Neuron (in vitro differentiated cells): ENCODE data around the gene PARK7.

Source experiments
- H2AFZ ChIP-seq: one replicate; pipeline ENCODE4 v1.6.1; 2013; ENCODE audit warnings: low read depth, mild to moderate bottlenecking, inconsistent platforms, low read length, moderate library complexity
- H3K27me3 ChIP-seq: one replicate; pipeline ENCODE4 v1.6.1; 2013; ENCODE audit warnings: low read length; ENCODE audit not compliant: insufficient read depth
- H3K36me3 ChIP-seq: one replicate; pipeline ENCODE4 v1.6.1; 2013; ENCODE audit warnings: low read length; ENCODE audit not compliant: insufficient read depth
- H3K4me1 ChIP-seq: one replicate; pipeline ENCODE4 v1.6.1; 2013; ENCODE audit warnings: low read length; ENCODE audit not compliant: insufficient read depth
- H3K4me3 ChIP-seq: 2 replicates; pipeline ENCODE4 v1.5.1; 2013; ENCODE audit warnings: mild to moderate bottlenecking, low read length, moderate library complexity
- H3K9me3 ChIP-seq: one replicate; pipeline ENCODE4 v1.6.1; 2013; ENCODE audit warnings: low read length

Gene PARK7

GRCh38 chr1:7975212-7975865 is 13.8 kb downstream of the PARK7 start:
- Histone ChIP-seq H3K4me3 (no peak overlapping the region), H3K36me3 (peaks cover 56% of the 10 kb centered on the region), H3K4me1 (no peaks in the 10 kb centered on the region), H3K9me3 (no peaks in the 10 kb centered on the region), H2AFZ (no peak overlapping the region), H3K27me3 (no peaks in the 10 kb centered on the region)

DNA sequence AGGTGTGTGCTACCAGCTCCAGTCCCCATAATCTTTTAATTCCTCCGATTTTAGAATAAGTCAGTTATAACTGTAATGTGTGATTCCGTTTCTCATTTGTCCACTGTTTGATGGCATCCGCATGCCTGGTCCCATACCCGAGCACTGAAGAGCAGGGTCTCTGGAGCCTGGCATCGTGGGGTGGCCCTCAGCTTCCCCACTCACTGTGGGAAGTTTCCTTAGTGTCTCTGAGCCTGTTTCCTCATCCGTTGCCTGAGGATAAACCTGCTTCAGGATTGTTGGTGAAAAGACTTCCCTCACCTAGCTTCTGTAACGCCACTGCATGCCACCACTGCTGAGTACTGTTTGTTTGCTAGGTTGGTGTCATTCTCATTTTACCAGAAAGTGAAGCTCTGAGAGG is 19.5 kb downstream of the PARK7 start:
- peaks cover 4% of the 10 kb centered on the region for H3K4me1 ChIP-seq
- H3K36me3 ChIP-seq, result peaks cover 65% of the 10 kb centered on the region
- H3K4me3 ChIP-seq, result no peak overlapping the region
- no peaks in the 10 kb centered on the region for H3K27me3 ChIP-seq
- no peak overlapping the region for H2AFZ ChIP-seq
- H3K9me3 ChIP-seq, result no peaks in the 10 kb centered on the region

GRCh38 chr1:7983086-7983778 is 21.7 kb downstream of the PARK7 start:
- H3K27me3 ChIP-seq, result no peaks in the 10 kb centered on the region
- no peak overlapping the region for H2AFZ ChIP-seq
- no peak overlapping the region for H3K4me3 ChIP-seq
- peaks cover 54% of the 10 kb centered on the region for H3K36me3 ChIP-seq
- H3K4me1 ChIP-seq, result peaks cover 4% of the 10 kb centered on the region
- no peaks in the 10 kb centered on the region for H3K9me3 ChIP-seq

DNA sequence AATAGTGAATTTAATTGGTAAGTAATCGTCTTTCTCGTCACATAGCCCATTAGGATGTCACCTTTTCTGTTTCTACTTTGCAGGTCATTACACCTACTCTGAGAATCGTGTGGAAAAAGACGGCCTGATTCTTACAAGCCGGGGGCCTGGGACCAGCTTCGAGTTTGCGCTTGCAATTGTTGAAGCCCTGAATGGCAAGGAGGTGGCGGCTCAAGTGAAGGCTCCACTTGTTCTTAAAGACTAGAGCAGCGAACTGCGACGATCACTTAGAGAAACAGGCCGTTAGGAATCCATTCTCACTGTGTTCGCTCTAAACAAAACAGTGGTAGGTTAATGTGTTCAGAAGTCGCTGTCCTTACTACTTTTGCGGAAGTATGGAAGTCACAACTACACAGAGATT is 23.3 kb downstream of the PARK7 start:
- Histone ChIP-seq H3K9me3 (no peaks in the 10 kb centered on the region), H2AFZ (no peak overlapping the region), H3K36me3 (peaks cover 42% of the 10 kb centered on the region), H3K27me3 (no peaks in the 10 kb centered on the region), H3K4me3 (no peak overlapping the region), H3K4me1 (peaks cover 4% of the 10 kb centered on the region)

GRCh38 chr1:7985851-7986612 is 24.5 kb downstream of the PARK7 start:
- H3K4me1 ChIP-seq, result peaks cover 4% of the 10 kb centered on the region
- H3K4me3 ChIP-seq, result no peak overlapping the region
- no peak overlapping the region for H2AFZ ChIP-seq
- no peaks in the 10 kb centered on the region for H3K27me3 ChIP-seq
- no peaks in the 10 kb centered on the region for H3K9me3 ChIP-seq
- peaks cover 41% of the 10 kb centered on the region for H3K36me3 ChIP-seq

DNA sequence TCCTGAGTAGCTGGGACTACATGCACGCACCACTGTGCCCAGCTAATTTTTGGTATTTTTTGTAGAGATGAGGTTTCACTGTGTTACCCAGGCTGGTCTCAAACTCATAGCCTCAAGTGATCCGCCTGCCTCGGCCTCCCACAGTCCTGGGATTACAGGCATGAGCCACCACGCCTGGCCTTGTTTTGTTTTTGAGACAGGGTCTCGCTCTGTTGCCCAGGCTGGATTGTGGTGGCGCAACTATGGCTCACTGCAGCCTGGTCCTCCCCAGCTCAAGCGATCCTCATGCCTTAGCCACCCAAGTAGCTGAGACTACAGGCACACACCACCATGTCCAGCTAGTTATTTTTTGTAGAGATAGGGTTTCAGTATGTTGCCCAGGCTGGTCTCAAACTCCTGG is 26.0 kb downstream of the PARK7 start:
- no peaks in the 10 kb centered on the region for H3K27me3 ChIP-seq
- no peaks in the 10 kb centered on the region for H3K9me3 ChIP-seq
- H3K4me3 ChIP-seq, result no peak overlapping the region
- H2AFZ ChIP-seq, result no peak overlapping the region
- peaks cover 40% of the 10 kb centered on the region for H3K36me3 ChIP-seq
- H3K4me1 ChIP-seq, result peaks cover 4% of the 10 kb centered on the region

GRCh38 chr1:7988576-7988975 is 27.1 kb downstream of the PARK7 start:
- H3K4me3 ChIP-seq, result no peak overlapping the region
- H3K36me3 ChIP-seq, result peaks cover 32% of the 10 kb centered on the region
- H3K27me3 ChIP-seq, result no peaks in the 10 kb centered on the region
- H3K9me3 ChIP-seq, result no peaks in the 10 kb centered on the region
- H2AFZ ChIP-seq, result no peak overlapping the region
- H3K4me1 ChIP-seq, result peaks cover 4% of the 10 kb centered on the region

- Histone ChIP-seq H3K36me3 (peaks cover 25% of the 10 kb centered on the region), H3K4me3 (no peak overlapping the region), H3K27me3 (no peaks in the 10 kb centered on the region), H3K9me3 (no peaks in the 10 kb centered on the region), H3K4me1 (no peaks in the 10 kb centered on the region), H2AFZ (no peak overlapping the region)
Measured at GRCh38 chr1:7989762-7990428, 28.4 kb downstream of the PARK7 start.

DNA sequence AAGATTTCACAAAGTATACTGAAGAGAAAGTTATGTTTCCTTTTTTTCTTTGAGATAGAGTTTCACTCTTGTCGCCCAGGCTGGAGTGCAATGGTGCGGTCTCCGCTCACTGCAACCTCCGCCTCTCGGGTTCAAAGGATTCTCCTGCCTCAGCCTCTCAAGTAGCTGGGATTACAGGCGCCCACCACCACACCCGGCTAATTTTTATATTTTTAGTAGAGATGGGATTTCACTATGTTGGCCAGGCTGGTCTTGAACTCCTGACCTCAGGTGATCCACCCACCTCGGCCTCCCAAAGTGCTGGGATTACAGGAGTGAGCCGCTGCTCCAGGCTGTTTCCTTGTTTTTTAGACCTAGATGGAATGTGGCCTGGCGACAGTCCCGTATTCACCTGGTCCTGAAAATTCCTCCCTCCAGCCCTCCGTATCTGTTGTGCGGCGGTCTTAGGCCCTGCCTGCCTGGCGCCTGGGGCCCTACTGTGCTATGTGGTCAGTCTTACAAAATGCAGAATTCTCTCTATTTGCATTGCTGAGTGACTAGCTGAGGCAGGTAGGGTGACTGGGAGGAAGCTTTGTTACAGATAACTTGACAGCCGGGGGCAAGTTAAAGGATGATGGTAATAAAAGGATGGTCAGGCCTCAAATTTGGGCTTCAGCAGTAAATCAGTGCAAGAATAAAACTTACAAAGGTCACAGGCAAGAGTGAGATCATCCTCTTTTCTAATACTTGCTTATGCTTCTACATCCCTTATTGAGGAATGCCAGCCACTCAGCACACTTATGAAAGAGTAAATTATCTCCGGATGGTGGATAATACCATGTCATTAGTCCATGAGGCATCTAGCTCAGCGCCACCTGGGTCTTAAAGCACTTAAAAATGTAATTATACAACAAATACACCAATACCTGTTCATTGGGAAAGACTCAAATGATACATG is 30.3 kb downstream of the PARK7 start:
- H3K27me3 ChIP-seq, result no peaks in the 10 kb centered on the region
- no peaks in the 10 kb centered on the region for H3K9me3 ChIP-seq
- no peaks in the 10 kb centered on the region for H3K4me1 ChIP-seq
- peaks cover 10% of the 10 kb centered on the region for H3K36me3 ChIP-seq
- H2AFZ ChIP-seq, result no peak overlapping the region
- H3K4me3 ChIP-seq, result no peak overlapping the region

DNA sequence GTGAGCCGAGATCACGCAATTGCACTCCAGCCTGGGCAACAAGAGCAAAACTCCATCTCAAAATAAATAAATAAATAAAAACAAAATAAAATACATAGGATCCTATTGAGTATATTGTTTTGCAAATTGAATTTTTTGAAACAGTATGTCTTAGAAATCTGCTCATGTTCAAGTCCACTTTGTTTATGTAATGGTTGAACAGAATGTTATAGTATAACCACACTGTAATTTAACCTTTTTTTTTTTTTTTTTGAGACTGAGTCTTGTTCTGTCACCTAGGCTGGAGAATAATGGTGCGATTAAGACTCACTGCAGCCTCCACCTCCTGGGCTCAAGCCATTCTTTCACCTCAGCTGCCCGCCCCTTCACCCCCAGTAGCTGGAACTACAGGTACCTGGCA is 31.4 kb downstream of the PARK7 start:
- Histone ChIP-seq H3K27me3 (no peaks in the 10 kb centered on the region), H3K4me3 (no peak overlapping the region), H3K9me3 (no peaks in the 10 kb centered on the region), H3K4me1 (no peaks in the 10 kb centered on the region), H3K36me3 (peaks cover 10% of the 10 kb centered on the region), H2AFZ (no peak overlapping the region)

DNA sequence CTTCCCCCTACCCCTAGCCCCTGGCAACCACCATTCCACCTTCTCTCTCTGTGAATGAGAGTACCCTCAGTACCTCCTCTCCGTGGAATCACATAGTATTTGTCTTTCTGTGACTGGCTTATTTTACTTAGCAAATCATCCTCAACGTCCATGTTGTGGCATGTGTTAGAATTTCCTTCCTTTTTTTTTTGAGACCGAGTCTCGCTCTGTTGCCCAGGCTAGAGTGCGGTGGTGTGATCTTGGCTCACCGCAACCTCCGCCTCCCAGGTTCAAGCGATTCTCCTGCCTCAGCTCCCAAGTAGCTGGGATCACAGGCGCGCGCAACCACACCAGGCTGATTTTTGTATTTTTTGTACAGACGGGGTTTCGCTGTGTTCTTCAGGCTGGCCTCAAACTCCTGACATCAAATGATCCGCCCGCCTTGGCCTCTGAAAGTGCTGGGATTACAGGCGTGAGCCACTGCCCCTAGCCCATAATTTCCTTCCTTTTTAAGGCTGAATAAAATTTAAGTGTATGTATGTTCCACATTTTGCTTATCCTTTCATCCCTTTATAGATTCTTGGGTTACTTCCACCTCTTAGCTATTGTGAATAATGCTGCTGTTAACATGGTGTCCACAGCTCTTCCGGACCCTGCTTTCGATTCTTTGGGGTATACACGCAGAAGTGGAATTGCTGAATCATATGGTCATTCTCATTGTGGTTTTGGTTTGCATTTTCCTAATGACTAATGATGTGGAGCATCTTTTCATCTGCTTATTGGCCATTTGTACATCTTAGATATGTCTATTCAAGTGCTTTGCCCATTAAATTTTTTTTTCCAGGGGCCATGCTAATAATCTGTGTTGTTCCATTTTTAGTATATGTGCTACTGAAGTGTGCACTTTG is 32.3 kb downstream of the PARK7 start:
- no peaks in the 10 kb centered on the region for H3K27me3 ChIP-seq
- H3K36me3 ChIP-seq, result peaks cover 10% of the 10 kb centered on the region
- no peak overlapping the region for H3K4me3 ChIP-seq
- H2AFZ ChIP-seq, result no peak overlapping the region
- H3K4me1 ChIP-seq, result no peaks in the 10 kb centered on the region
- H3K9me3 ChIP-seq, result no peaks in the 10 kb centered on the region
